Naive thymus-derived CD8-positive, alpha-beta T cell (primary cell): ENCODE results near the gene TMEM176B. TPM values are rescaled to one million over a fixed set of nuclear protein-coding genes. Genes with fewer than 3 reads are reported as not detected.

Experiments used
- ATAC-seq, 2 donors: fragments of 150-1000 bp; cut with Tn5 transposase in 1 of 2; sonication (Bioruptor Pico), chemical (Tn5 transposase) in 1 of 2; 1 replicate in 1 of 2; 2 replicates in 1 of 2; pipeline ENCODE4 v1.10.0; 2021; ENCODE audit warnings: mild to moderate bottlenecking in 2 of 2, moderate library complexity in 2 of 2
- POLR2A ChIA-PET: fragments of 350-600 bp; sonication (Branson Sonifier 250); formaldehyde crosslinking; loops from one replicate; lab custom pipeline; 2021; ENCODE audit warnings: antibody characterized with exemption; lab: Charles Lee
- DNase-seq, 10 donors: peaks; one replicate each; pipeline versions ENCODE4 v3.0.0 to v3.0.0-alpha.2; 2020 to 2022
- H3K27ac Mint-ChIP-seq, 10 donors: one replicate each; pipeline ENCODE4 v1.8.0; 2020 to 2022; ENCODE audit warnings: mild to moderate bottlenecking in 10 of 10, mixed read lengths in 10 of 10, moderate library complexity in 4 of 10, inconsistent platforms in 1 of 10
- H3K27me3 Mint-ChIP-seq, 5 donors: one replicate each; pipeline ENCODE4 v1.8.0; 2021 to 2022; ENCODE audit warnings: mixed read lengths in 5 of 5
- H3K36me3 Mint-ChIP-seq, 3 donors: one replicate each; pipeline ENCODE4 v1.8.0; 2020 to 2022; ENCODE audit warnings: mixed read lengths in 3 of 3, mild to moderate bottlenecking in 2 of 3, inconsistent platforms in 1 of 3
- H3K4me1 Mint-ChIP-seq, 4 donors: one replicate each; pipeline ENCODE4 v1.8.0; 2021 to 2022; ENCODE audit warnings: mixed read lengths in 4 of 4
- H3K4me3 Mint-ChIP-seq, 10 donors: one replicate each; pipeline ENCODE4 v1.8.0; 2020 to 2022; ENCODE audit warnings: mild to moderate bottlenecking in 10 of 10, mixed read lengths in 10 of 10, moderate library complexity in 6 of 10, inconsistent platforms in 1 of 10
- H3K9me3 Mint-ChIP-seq, 9 donors: one replicate each; pipeline ENCODE4 v1.8.0; 2020 to 2022; ENCODE audit warnings: mixed read lengths in 9 of 9, mild to moderate bottlenecking in 3 of 9, inconsistent platforms in 1 of 9, moderate library complexity in 1 of 9
- polyA plus RNA-seq, 3 donors: library from polyadenylated mRNA; unstranded; fragments of 300-500 nt; fragmentation: Illumina TruSeq; gene quantifications; one replicate each; pipeline ENCODE4 v1.2.3, GENCODE V29; 2021
- total RNA-seq, 8 experiments: library from RNA in 2 of 8; stranded (reverse) in 2 of 8; gene quantifications; one replicate each; pipeline ENCODE4 v1.2.3 and lab custom pipeline; 2021 to 2026

The TMEM176B gene
- total and polyA plus RNA-seq, 5 experiments from 2014 or later = 0.69 TPM; not detected in 4

- Mint-ChIP-seq H3K27me3 (peaks cover 10 to 35% (median 21%) of the 10 kb centered on the region in 5 donors), H3K9me3 (no peaks in the 10 kb centered on the region), H3K4me1 (peaks cover 0 to 1% (median 0%) of the 10 kb centered on the region in 4 donors), H3K27ac (no peak overlapping the region), H3K36me3 (peaks cover 0 to 2% (median 0%) of the 10 kb centered on the region in 3 donors), H3K4me3 (no peak overlapping the region)
- ATAC-seq = no peak
- POLR2A ChIA-PET = no interaction called here
- DNase-seq = no peak
Measured at GRCh38 chr7:150835019-150835418, 34.9 kb upstream of the TMEM176B start.

DNA sequence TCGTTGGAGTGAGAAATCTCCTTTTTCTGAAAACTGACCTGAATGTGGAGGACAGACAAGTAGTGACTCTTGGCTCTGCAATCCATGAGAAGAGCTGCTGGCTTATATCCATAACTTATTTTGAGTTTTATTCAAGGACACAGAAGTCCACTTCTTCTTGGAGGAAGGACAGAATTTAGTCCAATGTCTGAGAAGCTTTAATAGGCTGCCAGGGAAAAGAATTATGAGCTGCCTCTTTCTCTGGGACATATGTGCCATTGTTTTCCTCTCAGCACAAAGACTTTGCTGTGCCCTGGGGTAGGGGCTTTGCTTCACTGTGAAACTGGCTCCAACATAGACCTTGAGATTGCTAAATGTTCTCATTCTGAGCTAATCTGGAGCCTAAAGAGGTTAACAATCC is 31.7 kb upstream of the TMEM176B start:
- H3K4me1 Mint-ChIP-seq = no peaks in the 10 kb centered on the region
- DNase-seq = no peak
- peaks cover 19 to 49% (median 31%) of the 10 kb centered on the region in 5 donors for H3K27me3 Mint-ChIP-seq
- H3K27ac Mint-ChIP-seq = no peak overlapping the region
- ATAC-seq = no peak
- peaks cover 0 to 2% (median 0%) of the 10 kb centered on the region in 3 donors for H3K36me3 Mint-ChIP-seq
- no peak overlapping the region for H3K4me3 Mint-ChIP-seq
- H3K9me3 Mint-ChIP-seq = no peaks in the 10 kb centered on the region
- POLR2A ChIA-PET = no interaction called here

GRCh38 chr7:150830937-150831336 is 30.8 kb upstream of the TMEM176B start:
- Mint-ChIP-seq H3K9me3 (no peaks in the 10 kb centered on the region), H3K27ac (peak overlapping the region in 1 of 10 donors; percentile 35), H3K27me3 (peaks cover 21 to 55% (median 36%) of the 10 kb centered on the region in 5 donors), H3K36me3 (peaks cover 0 to 2% (median 0%) of the 10 kb centered on the region in 3 donors), H3K4me1 (no peaks in the 10 kb centered on the region), H3K4me3 (no peak overlapping the region)
- no peak for DNase-seq
- POLR2A ChIA-PET = no interaction called here
- ATAC-seq = no peak

DNA sequence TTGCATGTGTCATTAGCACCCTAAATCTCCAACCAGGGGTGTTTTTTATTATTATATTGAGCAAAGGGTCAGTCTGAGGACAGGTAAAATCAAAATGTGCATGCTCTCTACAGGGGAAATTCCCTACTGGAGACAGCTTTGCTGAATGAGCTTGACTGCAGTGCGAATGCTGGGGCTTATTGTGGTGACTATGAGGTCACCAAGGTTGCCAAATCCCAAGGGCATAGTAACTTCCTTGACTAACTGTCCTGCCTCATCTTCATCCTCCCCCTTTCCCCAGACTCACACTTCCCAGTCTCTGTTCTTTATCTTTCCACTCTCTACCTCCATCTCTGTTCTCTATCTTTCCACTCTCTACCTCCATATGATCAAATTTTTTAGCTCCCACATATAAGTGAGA is 29.3 kb upstream of the TMEM176B start:
- Mint-ChIP-seq H3K36me3 (peaks cover 0 to 2% (median 0%) of the 10 kb centered on the region in 3 donors), H3K9me3 (no peaks in the 10 kb centered on the region), H3K4me3 (no peak overlapping the region), H3K27ac (peak overlapping the region in 1 of 10 donors; percentile 7), H3K27me3 (peaks cover 22 to 50% (median 32%) of the 10 kb centered on the region in 5 donors), H3K4me1 (no peaks in the 10 kb centered on the region)
- DNase-seq (no peak), ATAC-seq (no peak)
- POLR2A ChIA-PET = no interaction called here

GRCh38 chr7:150828384-150828783 is 28.2 kb upstream of the TMEM176B start:
- H3K4me1 Mint-ChIP-seq = no peaks in the 10 kb centered on the region
- H3K9me3 Mint-ChIP-seq = no peaks in the 10 kb centered on the region
- no peaks in the 10 kb centered on the region for H3K36me3 Mint-ChIP-seq
- POLR2A ChIA-PET = no interaction called here
- H3K27me3 Mint-ChIP-seq = peaks cover 22 to 40% (median 31%) of the 10 kb centered on the region in 5 donors
- no peak overlapping the region for H3K27ac Mint-ChIP-seq
- no peak for ATAC-seq
- no peak overlapping the region for H3K4me3 Mint-ChIP-seq
- no peak for DNase-seq

- POLR2A ChIA-PET = no interaction called here
- ATAC-seq = no peak
- Mint-ChIP-seq H3K4me3 (no peak overlapping the region), H3K4me1 (no peaks in the 10 kb centered on the region), H3K27me3 (peaks cover 17 to 33% (median 24%) of the 10 kb centered on the region in 5 donors), H3K9me3 (peaks cover 0 to 11% (median 4%) of the 10 kb centered on the region in 9 donors), H3K36me3 (peaks cover 0 to 8% (median 2%) of the 10 kb centered on the region in 3 donors), H3K27ac (no peak overlapping the region)
- DNase-seq = no peak
Measured at GRCh38 chr7:150826061-150826849, 26.1 kb upstream of the TMEM176B start.

- POLR2A ChIA-PET = no interaction called here
- Mint-ChIP-seq H3K9me3 (peaks cover 0 to 16% (median 4%) of the 10 kb centered on the region in 9 donors), H3K27me3 (peaks cover 8 to 23% (median 17%) of the 10 kb centered on the region in 5 donors), H3K27ac (peak overlapping the region in 1 of 10 donors; percentile 27), H3K4me1 (no peaks in the 10 kb centered on the region), H3K4me3 (no peak overlapping the region), H3K36me3 (peaks cover 0 to 8% (median 2%) of the 10 kb centered on the region in 3 donors)
- ATAC-seq (no peak), DNase-seq (no peak)
Measured at GRCh38 chr7:150824379-150825177, 24.4 kb upstream of the TMEM176B start.

GRCh38 chr7:150823484-150824126 is 23.4 kb upstream of the TMEM176B start:
- DNase-seq (no peak), ATAC-seq (no peak)
- H3K27ac Mint-ChIP-seq = no peak overlapping the region
- H3K36me3 Mint-ChIP-seq = peaks cover 0 to 8% (median 2%) of the 10 kb centered on the region in 3 donors
- no peaks in the 10 kb centered on the region for H3K4me1 Mint-ChIP-seq
- H3K27me3 Mint-ChIP-seq = peaks cover 7 to 18% (median 15%) of the 10 kb centered on the region in 5 donors
- peaks cover 0 to 16% (median 4%) of the 10 kb centered on the region in 9 donors for H3K9me3 Mint-ChIP-seq
- H3K4me3 Mint-ChIP-seq = no peak overlapping the region
- POLR2A ChIA-PET = no interaction called here

DNA sequence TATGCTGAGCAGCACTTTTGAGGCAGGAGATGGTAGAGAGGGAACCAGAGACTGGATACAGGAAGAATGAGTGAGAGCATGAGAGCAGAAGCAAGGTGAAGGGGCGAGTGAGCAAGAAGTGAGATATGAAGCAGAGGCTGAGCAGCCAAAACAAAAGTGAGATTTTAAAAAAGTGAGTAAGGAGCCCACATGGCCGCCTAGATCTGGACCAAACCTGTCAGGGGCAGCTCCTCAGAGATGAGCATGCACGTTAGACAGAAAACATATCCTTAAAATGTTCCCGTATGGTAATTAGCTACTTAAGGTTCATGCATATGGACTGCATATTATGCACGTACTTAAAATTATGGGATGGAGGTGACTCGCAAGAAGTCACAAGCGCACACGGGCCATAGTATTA is 22.9 kb upstream of the TMEM176B start:
- Mint-ChIP-seq H3K9me3 (peaks cover 0 to 16% (median 4%) of the 10 kb centered on the region in 9 donors), H3K36me3 (peaks cover 0 to 8% (median 2%) of the 10 kb centered on the region in 3 donors), H3K4me3 (no peak overlapping the region), H3K4me1 (no peaks in the 10 kb centered on the region), H3K27ac (peak overlapping the region in 1 of 10 donors; percentile 9), H3K27me3 (peaks cover 4 to 18% (median 9%) of the 10 kb centered on the region in 5 donors)
- DNase-seq (no peak), ATAC-seq (no peak)
- POLR2A ChIA-PET = no interaction called here

DNA sequence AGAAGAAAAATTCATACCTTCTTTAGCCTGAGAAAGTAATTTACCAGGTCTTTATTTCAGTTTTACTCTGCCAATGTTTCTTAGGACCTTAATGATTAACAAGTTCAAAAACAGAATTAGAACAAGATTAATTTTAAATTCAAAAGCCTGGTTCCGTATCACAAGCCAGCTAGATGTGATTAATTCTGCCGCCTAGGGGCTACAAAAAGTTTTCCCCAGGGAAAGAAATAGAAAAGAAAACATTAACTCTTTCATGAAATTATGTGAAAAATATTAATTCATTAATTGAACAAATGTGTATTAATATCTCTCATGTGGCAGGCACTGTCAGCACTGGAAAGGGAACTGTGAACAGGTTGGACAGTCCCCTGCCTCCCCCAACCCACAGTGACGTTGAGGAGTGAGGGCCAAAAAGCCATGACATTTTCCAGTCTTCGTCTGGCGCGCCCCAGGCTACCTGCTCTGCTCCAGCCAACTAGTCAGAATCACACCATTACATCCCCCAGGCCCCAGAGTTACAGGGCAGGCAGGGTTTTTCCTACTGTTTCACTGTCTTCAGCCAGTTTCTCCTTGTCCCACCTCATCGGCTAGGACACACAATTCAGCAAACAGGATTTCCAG is 20.5 kb upstream of the TMEM176B start:
- Mint-ChIP-seq H3K27me3 (peaks cover 7 to 27% (median 9%) of the 10 kb centered on the region in 5 donors), H3K4me1 (no peaks in the 10 kb centered on the region), H3K9me3 (peaks cover 8 to 31% (median 19%) of the 10 kb centered on the region in 9 donors), H3K4me3 (no peak overlapping the region), H3K27ac (no peak overlapping the region), H3K36me3 (peaks cover 4 to 15% (median 5%) of the 10 kb centered on the region in 3 donors)
- no peak for DNase-seq
- POLR2A ChIA-PET = no interaction called here
- no peak for ATAC-seq

GRCh38 chr7:150820148-150820547 is 20.0 kb upstream of the TMEM176B start:
- no peak for ATAC-seq

DNA sequence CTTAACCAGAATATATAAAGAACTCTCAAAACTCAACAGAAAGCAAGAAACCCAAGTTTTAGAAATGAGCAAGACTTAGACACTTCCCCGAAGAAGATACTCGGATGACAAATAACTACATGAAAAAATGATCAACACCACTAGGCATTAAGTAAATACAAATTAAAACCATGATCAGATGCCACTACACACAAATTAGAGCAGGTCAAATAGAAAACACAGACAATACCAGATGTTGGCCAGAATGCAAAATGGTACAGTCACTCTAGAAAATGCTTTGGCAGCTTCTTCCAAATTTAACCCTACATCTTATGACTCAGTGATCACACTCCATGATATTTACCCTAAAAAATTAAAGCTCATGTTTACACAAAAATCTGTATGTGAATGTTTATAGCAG is 18.8 kb upstream of the TMEM176B start:
- POLR2A ChIA-PET = no interaction called here
- Mint-ChIP-seq H3K27me3 (peaks cover 8 to 28% (median 17%) of the 10 kb centered on the region in 5 donors), H3K9me3 (peaks cover 9 to 39% (median 20%) of the 10 kb centered on the region in 9 donors), H3K4me1 (no peaks in the 10 kb centered on the region), H3K27ac (no peak overlapping the region), H3K4me3 (no peak overlapping the region), H3K36me3 (peaks cover 4 to 17% (median 7%) of the 10 kb centered on the region in 3 donors)
- ATAC-seq (no peak), DNase-seq (no peak)

More at GRCh38 chr7:150820148-150820547, 20.0 kb upstream of the TMEM176B start:
- H3K27ac Mint-ChIP-seq = no peak overlapping the region
- no peaks in the 10 kb centered on the region for H3K4me1 Mint-ChIP-seq
- peaks cover 9 to 34% (median 20%) of the 10 kb centered on the region in 9 donors for H3K9me3 Mint-ChIP-seq
- peaks cover 8 to 28% (median 11%) of the 10 kb centered on the region in 5 donors for H3K27me3 Mint-ChIP-seq
- no peak overlapping the region for H3K4me3 Mint-ChIP-seq
- DNase-seq = no peak
- H3K36me3 Mint-ChIP-seq = peaks cover 4 to 17% (median 7%) of the 10 kb centered on the region in 3 donors
- POLR2A ChIA-PET = no interaction called here
